HepG2 (cell line): ENCODE data around the gene CDC42BPG. TPM values are rescaled to one million over a fixed set of nuclear protein-coding genes. Genes with fewer than 3 reads are reported as not detected.

Experiments used
- ELF3 ChIP-seq: IDR thresholded peaks from 2 replicates; pipeline ENCODE4 v1.6.1; 2016; ENCODE audit warnings: missing genetic modification reagents, missing compliant biosample characterization
- ESRRA ChIP-seq: sonication (generic); formaldehyde crosslinking; IDR thresholded peaks from 2 replicates; pipeline ENCODE4 v1.5.1; 2020; ENCODE audit warnings: mild to moderate bottlenecking, low read depth, missing genetic modification reagents
- GTF3A ChIP-seq: sonication (generic); formaldehyde crosslinking; conservative IDR thresholded peaks from 2 replicates; pipeline ENCODE4 v1.4.0; 2020; ENCODE audit warnings: mild to moderate bottlenecking, missing genetic modification reagents
- KDM5B ChIP-seq: sonication (generic); formaldehyde crosslinking; IDR thresholded peaks from 2 replicates; pipeline ENCODE4 v1.4.0; 2020; ENCODE audit warnings: missing genetic modification reagents, mild to moderate bottlenecking, borderline replicate concordance
- MXD4 ChIP-seq: IDR thresholded peaks from 2 replicates; pipeline ENCODE4 v1.6.1; 2016; ENCODE audit warnings: mild to moderate bottlenecking, missing biosample characterization, missing genetic modification reagents
- NCOR1 ChIP-seq: fragments of 200-600 bp; sonication (generic); IDR thresholded peaks from 2 replicates; pipeline ENCODE4 v1.7.0; 2017; ENCODE audit warnings: antibody characterized with exemption, low read length, borderline replicate concordance
- PRMT3 ChIP-seq: sonication (generic); formaldehyde crosslinking; IDR thresholded peaks from 2 replicates; pipeline ENCODE4 v1.8.1; 2022; ENCODE audit warnings: low read depth, mild to moderate bottlenecking, moderate library complexity, missing genetic modification reagents, borderline replicate concordance
- RFX5 ChIP-seq: IDR thresholded peaks from 2 replicates; pipeline ENCODE4 v1.6.1; 2011; ENCODE audit warnings: low read depth, low read length, improper control_type of control experiment
- TSC22D2 ChIP-seq: sonication (generic); formaldehyde crosslinking; IDR thresholded peaks from 2 replicates; pipeline ENCODE4 v1.5.1; 2020; ENCODE audit warnings: missing genetic modification reagents, mild to moderate bottlenecking, borderline replicate concordance
- ZNF12 ChIP-seq: sonication (generic); formaldehyde crosslinking; IDR thresholded peaks from 2 replicates; pipeline ENCODE4 v1.5.0; 2020; ENCODE audit warnings: missing genetic modification reagents
- ZNF260 ChIP-seq: sonication (generic); formaldehyde crosslinking; IDR thresholded peaks from 2 replicates; pipeline ENCODE4 v1.4.0; 2020; ENCODE audit warnings: missing genetic modification reagents, low read depth, mild to moderate bottlenecking, borderline replicate concordance
- ZNF30 ChIP-seq: sonication (generic); formaldehyde crosslinking; IDR thresholded peaks from 2 replicates; pipeline ENCODE4 v1.5.0; 2020; ENCODE audit warnings: mild to moderate bottlenecking, missing genetic modification reagents
- ZNF367 ChIP-seq: sonication (generic); formaldehyde crosslinking; IDR thresholded peaks from 2 replicates; pipeline ENCODE4 v1.4.0; 2020; ENCODE audit warnings: missing genetic modification reagents, borderline replicate concordance
- ZNF773 ChIP-seq: sonication (generic); formaldehyde crosslinking; IDR thresholded peaks from 2 replicates; pipeline ENCODE4 v1.4.0; 2020; ENCODE audit warnings: missing genetic modification reagents, borderline replicate concordance
- polyA plus RNA-seq, 8 experiments: library from polyadenylated mRNA; depleted of rRNA in 3 of 8; stranded (reverse) in 7 of 8; unstranded in 1 of 8; fragments of >200 nt; fragmentation: Illumina TruSeq in 4 of 8; extraction: Trizol in 4 of 8; gene quantifications; 2 replicates each; pipeline versions ENCODE4 v1.2.1 to v1.2.3, GENCODE V29; 2011 to 2016; ENCODE audit warnings: low read depth in 4 of 8, missing spikeins in 1 of 8, mixed read lengths in 1 of 8; ENCODE audit not compliant: insufficient read depth in 1 of 8
- total RNA-seq, 5 experiments: library from RNA; depleted of rRNA; stranded (reverse); fragments of >200 nt; fragmentation: Illumina TruSeq; extraction: Trizol; gene quantifications; 2 replicates each; pipeline ENCODE4 v1.2.3, GENCODE V29; 2016; ENCODE audit warnings: low read depth in 1 of 5
- TF ChIP-seq, protein P1 (sequence below): sonication (generic); formaldehyde crosslinking; IDR thresholded peaks from 2 replicates; pipeline ENCODE4 v1.4.0; 2020; ENCODE audit warnings: mild to moderate bottlenecking, missing genetic modification reagents, borderline replicate concordance
- TF ChIP-seq, protein P2 (sequence below): sonication (generic); formaldehyde crosslinking; IDR thresholded peaks from 2 replicates; pipeline ENCODE4 v1.4.0; 2020; ENCODE audit warnings: missing genetic modification reagents
- TF ChIP-seq, protein P3 (sequence below): sonication (generic); formaldehyde crosslinking; IDR thresholded peaks from 2 replicates; pipeline ENCODE4 v1.5.0; 2020; ENCODE audit warnings: missing genetic modification reagents

CDC42BPG gene
- total and polyA plus RNA-seq, 2 of the 13 experiments (the other 11 are each of a cell fraction or from before 2014, with no cell fraction given): 0.55 to 1.4 TPM

DNA sequence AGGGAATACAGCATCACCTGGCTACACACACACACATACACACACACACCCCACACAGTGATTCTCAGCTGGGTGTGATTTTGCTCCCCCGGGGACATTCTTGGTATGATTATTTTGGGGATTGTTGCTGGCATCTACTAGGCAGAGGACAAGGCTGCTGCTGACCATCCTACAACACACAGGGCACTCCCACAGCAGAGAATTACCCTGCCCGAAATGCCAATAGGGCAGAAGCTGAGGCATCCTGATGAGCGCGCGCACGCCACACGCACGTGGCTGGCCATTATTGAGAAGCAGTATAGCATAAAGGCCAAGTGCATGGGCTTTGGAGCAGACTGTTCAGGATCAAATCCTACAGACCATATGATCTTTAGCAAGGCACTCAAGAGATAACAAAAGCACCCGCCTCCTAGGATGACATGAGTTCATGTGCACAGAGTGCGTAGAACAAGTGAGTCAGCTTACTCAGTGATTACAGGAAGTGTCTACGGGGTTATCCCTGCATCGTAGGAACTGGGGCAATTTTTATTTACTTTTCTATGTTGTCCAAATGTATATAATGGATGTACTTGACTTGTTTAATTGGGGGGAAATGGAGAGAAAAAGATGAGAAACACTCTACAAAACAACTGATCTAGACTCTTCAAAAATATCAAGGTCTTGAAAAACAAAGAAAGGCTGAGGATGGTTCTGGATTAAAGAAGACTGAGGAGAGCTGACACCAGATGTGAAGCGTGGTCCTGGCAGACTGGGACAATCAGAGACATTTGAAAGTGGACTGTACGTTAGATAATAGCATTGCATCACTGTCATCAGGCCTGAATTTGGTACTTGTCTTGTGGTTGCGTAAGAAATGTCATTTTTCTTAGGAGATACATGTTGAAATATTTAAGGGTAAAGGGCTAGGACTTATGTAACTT lies 41.2 kb upstream of the CDC42BPG start (continued):
- TF ChIP-seq, protein P1, sequence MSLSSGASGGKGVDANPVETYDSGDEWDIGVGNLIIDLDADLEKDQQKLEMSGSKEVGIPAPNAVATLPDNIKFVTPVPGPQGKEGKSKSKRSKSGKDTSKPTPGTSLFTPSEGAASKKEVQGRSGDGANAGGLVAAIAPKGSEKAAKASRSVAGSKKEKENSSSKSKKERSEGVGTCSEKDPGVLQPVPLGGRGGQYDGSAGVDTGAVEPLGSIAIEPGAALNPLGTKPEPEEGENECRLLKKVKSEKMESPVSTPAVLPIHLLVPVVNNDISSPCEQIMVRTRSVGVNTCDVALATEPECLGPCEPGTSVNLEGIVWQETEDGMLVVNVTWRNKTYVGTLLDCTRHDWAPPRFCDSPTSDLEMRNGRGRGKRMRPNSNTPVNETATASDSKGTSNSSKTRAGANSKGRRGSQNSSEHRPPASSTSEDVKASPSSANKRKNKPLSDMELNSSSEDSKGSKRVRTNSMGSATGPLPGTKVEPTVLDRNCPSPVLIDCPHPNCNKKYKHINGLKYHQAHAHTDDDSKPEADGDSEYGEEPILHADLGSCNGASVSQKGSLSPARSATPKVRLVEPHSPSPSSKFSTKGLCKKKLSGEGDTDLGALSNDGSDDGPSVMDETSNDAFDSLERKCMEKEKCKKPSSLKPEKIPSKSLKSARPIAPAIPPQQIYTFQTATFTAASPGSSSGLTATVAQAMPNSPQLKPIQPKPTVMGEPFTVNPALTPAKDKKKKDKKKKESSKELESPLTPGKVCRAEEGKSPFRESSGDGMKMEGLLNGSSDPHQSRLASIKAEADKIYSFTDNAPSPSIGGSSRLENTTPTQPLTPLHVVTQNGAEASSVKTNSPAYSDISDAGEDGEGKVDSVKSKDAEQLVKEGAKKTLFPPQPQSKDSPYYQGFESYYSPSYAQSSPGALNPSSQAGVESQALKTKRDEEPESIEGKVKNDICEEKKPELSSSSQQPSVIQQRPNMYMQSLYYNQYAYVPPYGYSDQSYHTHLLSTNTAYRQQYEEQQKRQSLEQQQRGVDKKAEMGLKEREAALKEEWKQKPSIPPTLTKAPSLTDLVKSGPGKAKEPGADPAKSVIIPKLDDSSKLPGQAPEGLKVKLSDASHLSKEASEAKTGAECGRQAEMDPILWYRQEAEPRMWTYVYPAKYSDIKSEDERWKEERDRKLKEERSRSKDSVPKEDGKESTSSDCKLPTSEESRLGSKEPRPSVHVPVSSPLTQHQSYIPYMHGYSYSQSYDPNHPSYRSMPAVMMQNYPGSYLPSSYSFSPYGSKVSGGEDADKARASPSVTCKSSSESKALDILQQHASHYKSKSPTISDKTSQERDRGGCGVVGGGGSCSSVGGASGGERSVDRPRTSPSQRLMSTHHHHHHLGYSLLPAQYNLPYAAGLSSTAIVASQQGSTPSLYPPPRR (CRISPR knock-in tag): no peak
- 0 out of 2 replicates have a peak, but pooled peaks have one; percentile 15 for TF ChIP-seq ZNF12
- no peak for TF ChIP-seq MXD4 (CRISPR knock-in tag)
- peak; percentile 81 for TF ChIP-seq ELF3 (CRISPR knock-in tag)
- no peak for TF ChIP-seq ZNF260 (CRISPR knock-in tag)
- no peak for TF ChIP-seq ESRRA
- TF ChIP-seq ZNF30 (CRISPR knock-in tag): no peak
- no peak for TF ChIP-seq KDM5B (CRISPR knock-in tag)
- no peak for TF ChIP-seq TSC22D2 (CRISPR knock-in tag)
- no peak for TF ChIP-seq RFX5
- TF ChIP-seq NCOR1: no peak
- no peak for TF ChIP-seq GTF3A (CRISPR knock-in tag)
- no peak for TF ChIP-seq PRMT3 (CRISPR knock-in tag)
- TF ChIP-seq, protein P2, sequence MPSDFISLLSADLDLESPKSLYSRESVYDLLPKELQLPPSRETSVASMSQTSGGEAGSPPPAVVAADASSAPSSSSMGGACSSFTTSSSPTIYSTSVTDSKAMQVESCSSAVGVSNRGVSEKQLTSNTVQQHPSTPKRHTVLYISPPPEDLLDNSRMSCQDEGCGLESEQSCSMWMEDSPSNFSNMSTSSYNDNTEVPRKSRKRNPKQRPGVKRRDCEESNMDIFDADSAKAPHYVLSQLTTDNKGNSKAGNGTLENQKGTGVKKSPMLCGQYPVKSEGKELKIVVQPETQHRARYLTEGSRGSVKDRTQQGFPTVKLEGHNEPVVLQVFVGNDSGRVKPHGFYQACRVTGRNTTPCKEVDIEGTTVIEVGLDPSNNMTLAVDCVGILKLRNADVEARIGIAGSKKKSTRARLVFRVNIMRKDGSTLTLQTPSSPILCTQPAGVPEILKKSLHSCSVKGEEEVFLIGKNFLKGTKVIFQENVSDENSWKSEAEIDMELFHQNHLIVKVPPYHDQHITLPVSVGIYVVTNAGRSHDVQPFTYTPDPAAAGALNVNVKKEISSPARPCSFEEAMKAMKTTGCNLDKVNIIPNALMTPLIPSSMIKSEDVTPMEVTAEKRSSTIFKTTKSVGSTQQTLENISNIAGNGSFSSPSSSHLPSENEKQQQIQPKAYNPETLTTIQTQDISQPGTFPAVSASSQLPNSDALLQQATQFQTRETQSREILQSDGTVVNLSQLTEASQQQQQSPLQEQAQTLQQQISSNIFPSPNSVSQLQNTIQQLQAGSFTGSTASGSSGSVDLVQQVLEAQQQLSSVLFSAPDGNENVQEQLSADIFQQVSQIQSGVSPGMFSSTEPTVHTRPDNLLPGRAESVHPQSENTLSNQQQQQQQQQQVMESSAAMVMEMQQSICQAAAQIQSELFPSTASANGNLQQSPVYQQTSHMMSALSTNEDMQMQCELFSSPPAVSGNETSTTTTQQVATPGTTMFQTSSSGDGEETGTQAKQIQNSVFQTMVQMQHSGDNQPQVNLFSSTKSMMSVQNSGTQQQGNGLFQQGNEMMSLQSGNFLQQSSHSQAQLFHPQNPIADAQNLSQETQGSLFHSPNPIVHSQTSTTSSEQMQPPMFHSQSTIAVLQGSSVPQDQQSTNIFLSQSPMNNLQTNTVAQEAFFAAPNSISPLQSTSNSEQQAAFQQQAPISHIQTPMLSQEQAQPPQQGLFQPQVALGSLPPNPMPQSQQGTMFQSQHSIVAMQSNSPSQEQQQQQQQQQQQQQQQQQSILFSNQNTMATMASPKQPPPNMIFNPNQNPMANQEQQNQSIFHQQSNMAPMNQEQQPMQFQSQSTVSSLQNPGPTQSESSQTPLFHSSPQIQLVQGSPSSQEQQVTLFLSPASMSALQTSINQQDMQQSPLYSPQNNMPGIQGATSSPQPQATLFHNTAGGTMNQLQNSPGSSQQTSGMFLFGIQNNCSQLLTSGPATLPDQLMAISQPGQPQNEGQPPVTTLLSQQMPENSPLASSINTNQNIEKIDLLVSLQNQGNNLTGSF: no peak
- no peak for TF ChIP-seq ZNF367 (CRISPR knock-in tag)
- no peak for TF ChIP-seq ZNF773
- TF ChIP-seq, protein P3, sequence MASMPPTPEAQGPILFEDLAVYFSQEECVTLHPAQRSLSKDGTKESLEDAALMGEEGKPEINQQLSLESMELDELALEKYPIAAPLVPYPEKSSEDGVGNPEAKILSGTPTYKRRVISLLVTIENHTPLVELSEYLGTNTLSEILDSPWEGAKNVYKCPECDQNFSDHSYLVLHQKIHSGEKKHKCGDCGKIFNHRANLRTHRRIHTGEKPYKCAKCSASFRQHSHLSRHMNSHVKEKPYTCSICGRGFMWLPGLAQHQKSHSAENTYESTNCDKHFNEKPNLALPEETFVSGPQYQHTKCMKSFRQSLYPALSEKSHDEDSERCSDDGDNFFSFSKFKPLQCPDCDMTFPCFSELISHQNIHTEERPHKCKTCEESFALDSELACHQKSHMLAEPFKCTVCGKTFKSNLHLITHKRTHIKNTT (CRISPR knock-in tag): no peak
